Heart left ventricle (tissue), 16 donors: Measurements from ENCODE around the gene CCL27. TPM values are rescaled to one million over a fixed set of nuclear protein-coding genes. Genes with fewer than 3 reads are reported as not detected.

Source experiments
- ATAC-seq, 4 donors: fragments of 200-7000 bp; cut with Tn5 transposase; one replicate each; pipeline ENCODE4 v1.9.1; 2020 to 2022; ENCODE audit warnings: moderate library complexity in 4 of 4, mild to moderate bottlenecking in 3 of 4, moderate number of reproducible peaks in 1 of 4
- DNase-seq, 5 donors: peaks; one replicate each; pipeline ENCODE4 v3.0.0-alpha.2; 2020
- H3K27ac ChIP-seq, 12 donors: fragments of 200-600 bp; sonication (generic) in 4 of 12; one replicate each; pipeline versions ENCODE4 v1.5.0 to v1.8.0; 2016 to 2022; ENCODE audit warnings: mild to moderate bottlenecking in 2 of 12
- H3K27me3 ChIP-seq, 9 donors: fragments of 200-600 bp; sonication (generic) in 2 of 9; one replicate each; pipeline versions ENCODE4 v1.5.1 to v1.8.0; 2016 to 2022; ENCODE audit warnings: mild to moderate bottlenecking in 3 of 9
- H3K36me3 ChIP-seq, 9 donors: fragments of 200-600 bp; sonication (generic) in 2 of 9; one replicate each; pipeline versions ENCODE4 v1.5.0 to v1.8.0; 2018 to 2022; ENCODE audit warnings: mild to moderate bottlenecking in 2 of 9
- H3K4me1 ChIP-seq, 12 donors: fragments of 200-600 bp; sonication (generic) in 4 of 12; one replicate each; pipeline versions ENCODE4 v1.5.0 to v1.8.0; 2016 to 2022; ENCODE audit warnings: mild to moderate bottlenecking in 3 of 12
- H3K4me3 ChIP-seq, 12 donors: fragments of 200-600 bp; sonication (generic) in 4 of 12; one replicate each; pipeline versions ENCODE4 v1.5.0 to v1.8.0; 2017 to 2022; ENCODE audit warnings: mild to moderate bottlenecking in 9 of 12, moderate library complexity in 4 of 12
- H3K9me3 ChIP-seq, 12 donors: fragments of 200-600 bp; sonication (generic) in 4 of 12; one replicate each; pipeline versions ENCODE4 v1.5.0 to v1.8.0; 2016 to 2022; ENCODE audit warnings: mild to moderate bottlenecking in 1 of 12
- POLR2A ChIP-seq, 2 donors: fragments of 450-650 bp; IDR thresholded peaks; one replicate each; pipeline ENCODE4 v1.6.1; 2017; ENCODE audit warnings: antibody characterized with exemption in 2 of 2, mild to moderate bottlenecking in 2 of 2, moderate library complexity in 2 of 2
- WGBS, 4 donors: extraction: QIAGEN DNeasy Blood & Tissue Kit in 2 of 4; methylation state at CpG; one replicate each; pipeline versions ENCODE4 v1.1.5 to v1.1.7; 2013 to 2018; 5-methylcytosine and 5-hydroxymethylcytosine counted together
- intact Hi-C, 10 donors: fragments of 100-400 bp; cut with DNase I; formaldehyde crosslinking; loops; one replicate each; pipeline versions ENCODE4 v1.11.1 to v1.14.2; 2022
- polyA plus RNA-seq, 2 donors: library from polyadenylated mRNA; stranded (reverse); fragments of 200-250 nt; gene quantifications; one replicate each; pipeline ENCODE4 v1.2.3, GENCODE V29; 2013
- total RNA-seq, 9 donors: library from RNA; depleted of rRNA in 2 of 9; stranded (reverse); fragments of >200 nt in 2 of 9; fragmentation: NEBNext Ultra II Directional in 3 of 9; extraction: Animal tissue kit (Norgen Biotek cat#: 25700) in 3 of 9; gene quantifications; one replicate each; pipeline versions ENCODE4 v1.1.0 to v1.2.4, GENCODE V29; 2016 to 2023
- TF ChIP-seq, protein P1 (sequence below), 12 donors: fragments of 200-600 bp; sonication (generic) in 4 of 12; IDR thresholded peaks; one replicate each; pipeline versions ENCODE4 v1.5.0 to v1.8.0; 2018 to 2022; ENCODE audit warnings: antibody characterized with exemption in 12 of 12, mild to moderate bottlenecking in 5 of 12
- donor health status: ischemic (EF 13 %, LVEDD 7.1; RV severe dilation, severe dysfunction).
- donor health status: healthy with polysubstance abuse.
- donor health status: DM: no; HTN: yes; CAD: no.
- donor health status: DM: no; HTN: no; CAD: no.
- donor health status: ischemic (EF 25% LVEDD 6.9; RV normal size, moderate dysfunction).
- donor health status: ischemic (EF 25% LVEDD 5.7; RV mildly dilated, moderate dysfunction).
- donor health status: healthy.
- donor health status: DM: yes; HTN: yes; CAD: no.
- donor health status: ischemic (EF 35%, LVEDD 5.7; RV mildly dilated, moderate dysfunction).
- donor health status: nonischemic (EF 11% LVEDD 7.7; RV severe dilation, severe dysfunction).
- donor health status: DM: yes; HTN: yes; CAD: no.
- donor health status: PGD.
- donor health status: ischemic (EF 29% LVEDD 5.4; RV normal size, mild dysfunction).
- donor health status: nonischemic (EF 23%, LVEDD 6.1; RV moderate dilation, normal function).

CCL27 gene
- total and polyA plus RNA-seq, 11 donors, result 0.35 to 0.57 (median 0.40) TPM; not detected in 8

DNA sequence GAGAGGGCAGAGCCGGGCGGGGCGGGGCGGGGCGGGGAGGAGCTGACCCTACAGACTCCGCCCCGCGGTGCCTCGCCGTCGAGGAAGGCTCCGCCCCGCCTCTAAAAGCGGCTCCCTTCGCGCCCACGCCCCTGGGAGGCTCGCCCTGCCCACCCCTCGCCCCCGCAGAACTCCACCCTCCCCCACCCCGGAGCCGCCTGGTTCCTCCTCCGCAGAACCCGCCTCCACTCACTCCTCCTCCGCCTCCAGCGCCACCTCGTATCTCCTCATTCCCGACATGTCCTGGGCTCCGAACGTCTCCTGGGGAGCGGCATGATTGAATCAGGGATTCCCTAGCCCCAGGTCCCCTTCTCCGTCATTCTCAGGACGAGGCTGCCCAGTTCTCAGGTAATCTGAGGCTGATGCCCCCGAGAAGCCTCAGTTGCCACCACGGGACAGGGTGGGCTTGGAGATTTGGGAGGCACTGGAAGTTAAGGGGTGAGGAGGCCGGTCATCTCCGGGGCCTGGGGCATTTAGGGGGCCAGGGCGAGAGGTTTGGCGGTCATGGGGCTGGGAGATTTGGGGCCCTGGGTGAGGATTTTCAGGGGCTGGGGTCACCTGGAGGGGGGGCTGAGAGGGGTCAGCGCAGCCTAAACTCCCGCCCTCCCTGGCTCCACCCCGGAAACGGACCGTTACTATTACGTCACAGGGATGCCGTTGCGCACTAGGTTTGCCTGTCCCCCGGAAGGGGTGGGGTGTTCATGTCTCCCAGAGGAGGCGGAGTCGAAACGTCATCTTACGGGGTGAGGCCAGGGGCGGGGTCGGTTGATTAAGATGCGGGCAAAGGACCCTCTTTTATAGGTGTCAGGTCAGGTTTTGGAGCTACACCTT, 3.2 kb upstream of the CCL27 start:
- Histone ChIP-seq H3K4me3 (peak overlapping the region; percentile 54 to 91 (median 74)), H3K4me1 (peaks cover 0 to 24% (median 12%) of the 10 kb centered on the region in 12 donors), H3K9me3 (peaks cover 0 to 9% (median 0%) of the 10 kb centered on the region in 12 donors), H3K27me3 (no peaks in the 10 kb centered on the region), H3K27ac (peak overlapping the region; percentile 88 to 99 (median 98)), H3K36me3 (peaks cover 0 to 27% (median 15%) of the 10 kb centered on the region in 9 donors)
- 2 to 3% (median 2%) methylated on average over 43 to 55 of the region's 55 CpGs for WGBS, 4 donors
- intact Hi-C loops, result loop anchor here in 3 of 10 donors (2.0 to 10.0 kb wide), 4 partner anchors 37 to 437 kb away; partner anchors contain the start of genes FANCG (in 1 of the 3), STOML2 (in 1 of the 3) and VCP (in 1 of the 3)
- DNase-seq (peak; percentile 94 to 97 (median 96)), ATAC-seq (peak; percentile 89 to 93 (median 90))
- peak in 1 of 2 donors; percentile 35 for TF ChIP-seq POLR2A (IDR thresholded peaks at IDR 0.05)
- TF ChIP-seq, protein P1, sequence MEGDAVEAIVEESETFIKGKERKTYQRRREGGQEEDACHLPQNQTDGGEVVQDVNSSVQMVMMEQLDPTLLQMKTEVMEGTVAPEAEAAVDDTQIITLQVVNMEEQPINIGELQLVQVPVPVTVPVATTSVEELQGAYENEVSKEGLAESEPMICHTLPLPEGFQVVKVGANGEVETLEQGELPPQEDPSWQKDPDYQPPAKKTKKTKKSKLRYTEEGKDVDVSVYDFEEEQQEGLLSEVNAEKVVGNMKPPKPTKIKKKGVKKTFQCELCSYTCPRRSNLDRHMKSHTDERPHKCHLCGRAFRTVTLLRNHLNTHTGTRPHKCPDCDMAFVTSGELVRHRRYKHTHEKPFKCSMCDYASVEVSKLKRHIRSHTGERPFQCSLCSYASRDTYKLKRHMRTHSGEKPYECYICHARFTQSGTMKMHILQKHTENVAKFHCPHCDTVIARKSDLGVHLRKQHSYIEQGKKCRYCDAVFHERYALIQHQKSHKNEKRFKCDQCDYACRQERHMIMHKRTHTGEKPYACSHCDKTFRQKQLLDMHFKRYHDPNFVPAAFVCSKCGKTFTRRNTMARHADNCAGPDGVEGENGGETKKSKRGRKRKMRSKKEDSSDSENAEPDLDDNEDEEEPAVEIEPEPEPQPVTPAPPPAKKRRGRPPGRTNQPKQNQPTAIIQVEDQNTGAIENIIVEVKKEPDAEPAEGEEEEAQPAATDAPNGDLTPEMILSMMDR (IDR thresholded peaks at IDR 0.05), result peak in 2 of 12 donors; percentile 4 to 20

DNA sequence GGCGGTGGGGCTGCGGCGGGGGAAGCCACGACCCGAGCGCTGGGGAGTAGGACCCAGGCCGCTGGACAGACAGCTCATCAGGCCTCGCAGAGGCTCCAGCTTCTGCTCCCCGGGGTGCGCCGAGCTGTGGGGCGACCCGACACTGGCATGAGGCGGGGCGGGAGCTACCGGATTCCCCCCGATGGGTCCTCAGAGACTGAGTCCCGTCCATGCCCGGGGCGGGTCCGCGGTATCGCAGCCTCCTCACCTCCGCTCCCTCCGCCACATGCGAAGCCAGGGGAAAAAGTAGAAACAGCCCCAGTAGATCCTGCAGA, 2.6 kb upstream of the CCL27 start:
- no peak for DNase-seq
- TF ChIP-seq, protein P1 (IDR thresholded peaks at IDR 0.05), result peak in 3 of 12 donors; percentile 15 to 30 (median 19)
- TF ChIP-seq POLR2A (IDR thresholded peaks at IDR 0.05), result no peak
- Histone ChIP-seq H3K27me3 (no peaks in the 10 kb centered on the region), H3K4me3 (peak overlapping the region; percentile 54 to 91 (median 74)), H3K9me3 (peaks cover 0 to 6% (median 0%) of the 10 kb centered on the region in 12 donors), H3K36me3 (peaks cover 0 to 33% (median 19%) of the 10 kb centered on the region in 9 donors), H3K27ac (peak overlapping the region; percentile 88 to 99 (median 98)), H3K4me1 (peaks cover 0 to 24% (median 12%) of the 10 kb centered on the region in 12 donors)
- 0 to 3% (median 2%) methylated on average over 12 to 26 of the region's 26 CpGs for WGBS, 4 donors
- ATAC-seq, result peak in 1 of 4 donors; percentile 0
- intact Hi-C loops, result loop anchor here in 3 of 10 donors (2.0 to 10.0 kb wide), 4 partner anchors 37 to 437 kb away; partner anchors contain the start of genes FANCG (in 1 of the 3), STOML2 (in 1 of the 3) and VCP (in 1 of the 3)

DNA sequence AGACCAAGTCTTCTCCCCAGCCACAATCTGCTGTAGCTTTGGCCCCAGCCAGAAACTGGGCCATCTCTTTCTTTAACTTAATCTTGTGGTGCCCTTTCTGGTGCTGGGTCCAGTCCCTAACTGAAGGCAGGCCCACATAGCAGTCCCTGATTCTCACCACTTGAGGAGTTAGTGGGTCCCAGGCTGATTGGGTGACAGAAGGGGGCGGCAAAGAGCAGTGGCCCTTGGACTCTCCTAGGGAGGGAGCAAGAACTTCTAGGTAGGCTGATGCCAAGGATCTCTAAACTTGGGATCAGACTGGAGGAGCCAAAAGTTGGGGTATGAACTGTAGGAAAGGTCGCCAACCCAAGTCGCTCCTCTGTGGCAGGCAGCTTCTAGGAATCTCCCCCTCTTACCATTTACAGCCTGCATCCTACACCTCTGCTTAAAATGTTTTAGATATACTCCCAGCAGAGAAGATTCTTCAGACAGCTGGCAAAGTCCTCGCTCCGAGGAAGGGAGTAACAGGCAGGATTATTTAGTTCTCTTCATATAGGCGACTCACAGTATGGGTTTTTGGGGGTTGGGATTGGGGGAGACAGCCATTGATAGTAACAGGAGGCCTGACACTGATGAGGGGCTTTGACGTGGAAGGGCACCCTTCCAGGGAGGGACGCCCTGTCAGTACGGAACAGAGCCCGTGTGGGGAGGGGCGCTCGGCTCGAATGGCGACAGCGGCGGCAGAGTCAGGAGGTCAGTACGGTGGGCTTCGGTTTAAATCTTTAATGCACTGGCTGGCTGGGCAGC, 2.0 kb upstream of the CCL27 start:
- no peak for TF ChIP-seq POLR2A (IDR thresholded peaks at IDR 0.05)
- TF ChIP-seq, protein P1 (IDR thresholded peaks at IDR 0.05), result peak; percentile 62 to 91 (median 78)
- H3K4me1 ChIP-seq, result peaks cover 0 to 24% (median 12%) of the 10 kb centered on the region in 12 donors
- H3K27me3 ChIP-seq, result no peaks in the 10 kb centered on the region
- H3K36me3 ChIP-seq, result peaks cover 0 to 38% (median 23%) of the 10 kb centered on the region in 9 donors
- DNase-seq (peak; percentile 80 to 83 (median 82)), ATAC-seq (peak; percentile 38 to 47 (median 43))
- peak overlapping the region; percentile 88 to 99 (median 98) for H3K27ac ChIP-seq
- 11 to 20% (median 18%) methylated on average over 18 of the region's 18 CpGs for WGBS, 4 donors
- peak overlapping the region; percentile 54 to 91 (median 74) for H3K4me3 ChIP-seq
- intact Hi-C loops, result loop anchor here in 3 of 10 donors (2.0 to 10.0 kb wide), 4 partner anchors 38 to 438 kb away; partner anchors contain the start of genes FANCG (in 1 of the 3), STOML2 (in 1 of the 3) and VCP (in 1 of the 3)
- H3K9me3 ChIP-seq, result peaks cover 0 to under 1% (median 0%) of the 10 kb centered on the region in 12 donors
